Measurements from ENCODE around the gene TMA7. TPM values are rescaled to one million over a fixed set of nuclear protein-coding genes. Genes with fewer than 3 reads are reported as not detected.

The TMA7 gene
- total and polyA plus RNA-seq, 2 of the 13 experiments (the other 11 are each of a cell fraction or from before 2014, with no cell fraction given): 100 to 486 TPM

DNA sequence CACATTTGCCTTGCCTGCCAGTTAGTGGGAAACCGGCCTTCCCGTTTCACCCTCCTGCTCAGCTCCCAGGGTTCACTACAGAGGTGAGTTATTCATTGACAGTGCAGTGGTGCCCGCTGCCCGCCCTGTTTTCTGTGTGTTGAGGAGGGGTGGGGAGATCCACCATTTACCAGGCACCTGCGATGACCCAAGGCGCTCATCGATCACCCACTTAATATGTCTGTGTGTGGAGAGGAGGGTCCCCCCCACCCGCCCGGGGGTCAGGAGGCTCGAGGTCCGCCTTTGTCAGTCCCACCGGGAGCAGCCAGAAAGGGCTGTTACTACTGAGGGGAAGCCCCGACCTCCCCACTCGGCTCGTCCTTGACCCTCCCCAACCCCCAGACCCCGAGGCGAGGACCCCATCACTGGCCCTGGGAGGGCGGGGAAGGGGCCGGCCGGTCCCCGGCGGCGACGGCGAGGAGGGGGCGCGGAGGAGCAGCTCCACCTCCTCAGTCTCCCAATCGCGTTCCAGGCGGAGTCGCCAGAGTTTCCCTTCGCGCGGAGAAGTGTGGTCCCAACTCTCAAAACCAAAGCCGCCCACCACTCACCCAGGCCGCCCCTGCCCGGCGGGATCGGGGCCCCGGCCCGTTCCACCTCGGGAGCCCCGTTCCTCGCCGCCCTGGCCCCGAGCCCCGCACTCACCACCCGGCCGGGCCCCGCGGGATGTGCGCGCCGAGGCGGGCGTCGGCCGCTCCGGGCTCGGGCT lies 11.3 kb upstream of the TMA7 start (continued):
- TF ChIP-seq, protein P1, sequence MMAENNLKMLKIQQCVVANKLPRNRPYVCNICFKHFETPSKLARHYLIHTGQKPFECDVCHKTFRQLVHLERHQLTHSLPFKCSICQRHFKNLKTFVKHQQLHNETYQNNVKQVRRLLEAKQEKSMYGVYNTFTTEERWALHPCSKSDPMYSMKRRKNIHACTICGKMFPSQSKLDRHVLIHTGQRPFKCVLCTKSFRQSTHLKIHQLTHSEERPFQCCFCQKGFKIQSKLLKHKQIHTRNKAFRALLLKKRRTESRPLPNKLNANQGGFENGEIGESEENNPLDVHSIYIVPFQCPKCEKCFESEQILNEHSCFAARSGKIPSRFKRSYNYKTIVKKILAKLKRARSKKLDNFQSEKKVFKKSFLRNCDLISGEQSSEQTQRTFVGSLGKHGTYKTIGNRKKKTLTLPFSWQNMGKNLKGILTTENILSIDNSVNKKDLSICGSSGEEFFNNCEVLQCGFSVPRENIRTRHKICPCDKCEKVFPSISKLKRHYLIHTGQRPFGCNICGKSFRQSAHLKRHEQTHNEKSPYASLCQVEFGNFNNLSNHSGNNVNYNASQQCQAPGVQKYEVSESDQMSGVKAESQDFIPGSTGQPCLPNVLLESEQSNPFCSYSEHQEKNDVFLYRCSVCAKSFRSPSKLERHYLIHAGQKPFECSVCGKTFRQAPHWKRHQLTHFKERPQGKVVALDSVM (CRISPR knock-in tag; IDR thresholded peaks at IDR 0.05): peak; percentile 14; the same call in 1 of the 2 replicates
- no peak for TF ChIP-seq ZNF879 (CRISPR knock-in tag; IDR thresholded peaks at IDR 0.05)
- no peak for TF ChIP-seq EHMT2 (IDR thresholded peaks at IDR 0.05; ENCODE audit: borderline replicate concordance, low read depth, low read length)
- no peak for TF ChIP-seq SIN3B (IDR thresholded peaks at IDR 0.05; ENCODE audit: low read length)
- TF ChIP-seq FIP1L1 (IDR thresholded peaks at IDR 0.05; ENCODE audit: borderline replicate concordance, insufficient read depth, low read depth, low read length): no peak
- TF ChIP-seq NCOA2 (CRISPR knock-in tag; IDR thresholded peaks at IDR 0.05): peak; percentile 25; the same call in 1 of the 2 replicates
- TF ChIP-seq ZBTB3 (CRISPR knock-in tag; IDR thresholded peaks at IDR 0.05; ENCODE audit: borderline replicate concordance, low read depth): no peak
- TF ChIP-seq ZNF598 (CRISPR knock-in tag; IDR thresholded peaks at IDR 0.05; ENCODE audit: borderline replicate concordance): no peak
- TF ChIP-seq, protein P2, sequence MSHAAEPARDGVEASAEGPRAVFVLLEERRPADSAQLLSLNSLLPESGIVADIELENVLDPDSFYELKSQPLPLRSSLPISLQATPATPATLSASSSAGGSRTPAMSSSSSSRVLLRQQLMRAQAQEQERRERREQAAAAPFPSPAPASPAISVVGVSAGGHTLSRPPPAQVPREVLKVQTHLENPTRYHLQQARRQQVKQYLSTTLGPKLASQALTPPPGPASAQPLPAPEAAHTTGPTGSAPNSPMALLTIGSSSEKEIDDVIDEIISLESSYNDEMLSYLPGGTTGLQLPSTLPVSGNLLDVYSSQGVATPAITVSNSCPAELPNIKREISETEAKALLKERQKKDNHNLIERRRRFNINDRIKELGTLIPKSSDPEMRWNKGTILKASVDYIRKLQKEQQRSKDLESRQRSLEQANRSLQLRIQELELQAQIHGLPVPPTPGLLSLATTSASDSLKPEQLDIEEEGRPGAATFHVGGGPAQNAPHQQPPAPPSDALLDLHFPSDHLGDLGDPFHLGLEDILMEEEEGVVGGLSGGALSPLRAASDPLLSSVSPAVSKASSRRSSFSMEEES (CRISPR knock-in tag; IDR thresholded peaks at IDR 0.05): no peak
- TF ChIP-seq, protein P3, sequence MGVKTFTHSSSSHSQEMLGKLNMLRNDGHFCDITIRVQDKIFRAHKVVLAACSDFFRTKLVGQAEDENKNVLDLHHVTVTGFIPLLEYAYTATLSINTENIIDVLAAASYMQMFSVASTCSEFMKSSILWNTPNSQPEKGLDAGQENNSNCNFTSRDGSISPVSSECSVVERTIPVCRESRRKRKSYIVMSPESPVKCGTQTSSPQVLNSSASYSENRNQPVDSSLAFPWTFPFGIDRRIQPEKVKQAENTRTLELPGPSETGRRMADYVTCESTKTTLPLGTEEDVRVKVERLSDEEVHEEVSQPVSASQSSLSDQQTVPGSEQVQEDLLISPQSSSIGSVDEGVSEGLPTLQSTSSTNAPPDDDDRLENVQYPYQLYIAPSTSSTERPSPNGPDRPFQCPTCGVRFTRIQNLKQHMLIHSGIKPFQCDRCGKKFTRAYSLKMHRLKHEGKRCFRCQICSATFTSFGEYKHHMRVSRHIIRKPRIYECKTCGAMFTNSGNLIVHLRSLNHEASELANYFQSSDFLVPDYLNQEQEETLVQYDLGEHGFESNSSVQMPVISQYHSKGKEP (CRISPR knock-in tag; IDR thresholded peaks at IDR 0.05): no peak
- no peak for TF ChIP-seq AGO1 (IDR thresholded peaks at IDR 0.05; ENCODE audit: low read depth, low read length, poor library complexity, severe bottlenecking)
- no peak for TF ChIP-seq RFX1 (IDR thresholded peaks at IDR 0.05)
- TF ChIP-seq NFYB (CRISPR knock-in tag; IDR thresholded peaks at IDR 0.05): no peak
- TF ChIP-seq, protein P4, sequence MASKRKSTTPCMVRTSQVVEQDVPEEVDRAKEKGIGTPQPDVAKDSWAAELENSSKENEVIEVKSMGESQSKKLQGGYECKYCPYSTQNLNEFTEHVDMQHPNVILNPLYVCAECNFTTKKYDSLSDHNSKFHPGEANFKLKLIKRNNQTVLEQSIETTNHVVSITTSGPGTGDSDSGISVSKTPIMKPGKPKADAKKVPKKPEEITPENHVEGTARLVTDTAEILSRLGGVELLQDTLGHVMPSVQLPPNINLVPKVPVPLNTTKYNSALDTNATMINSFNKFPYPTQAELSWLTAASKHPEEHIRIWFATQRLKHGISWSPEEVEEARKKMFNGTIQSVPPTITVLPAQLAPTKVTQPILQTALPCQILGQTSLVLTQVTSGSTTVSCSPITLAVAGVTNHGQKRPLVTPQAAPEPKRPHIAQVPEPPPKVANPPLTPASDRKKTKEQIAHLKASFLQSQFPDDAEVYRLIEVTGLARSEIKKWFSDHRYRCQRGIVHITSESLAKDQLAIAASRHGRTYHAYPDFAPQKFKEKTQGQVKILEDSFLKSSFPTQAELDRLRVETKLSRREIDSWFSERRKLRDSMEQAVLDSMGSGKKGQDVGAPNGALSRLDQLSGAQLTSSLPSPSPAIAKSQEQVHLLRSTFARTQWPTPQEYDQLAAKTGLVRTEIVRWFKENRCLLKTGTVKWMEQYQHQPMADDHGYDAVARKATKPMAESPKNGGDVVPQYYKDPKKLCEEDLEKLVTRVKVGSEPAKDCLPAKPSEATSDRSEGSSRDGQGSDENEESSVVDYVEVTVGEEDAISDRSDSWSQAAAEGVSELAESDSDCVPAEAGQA (IDR thresholded peaks at IDR 0.05; ENCODE audit: low read depth): no peak
- TF ChIP-seq, protein P4 (CRISPR knock-in tag; IDR thresholded peaks at IDR 0.05; ENCODE audit: borderline replicate concordance): no peak
- TF ChIP-seq AKAP8 (CRISPR knock-in tag; IDR thresholded peaks at IDR 0.05): peak; percentile 87
- TF ChIP-seq ZNF781 (CRISPR knock-in tag; IDR thresholded peaks at IDR 0.05; ENCODE audit: borderline replicate concordance, not compliant biosample characterization): no peak
